HepG2 (cell line): ENCODE results near the gene TCF3. TPM values are rescaled to one million over a fixed set of nuclear protein-coding genes. Genes with fewer than 3 reads are reported as not detected.
A peak's percentile ranks its signal among the peaks of the same experiment; 100 is the strongest.

Experiments
- ATAC-seq: fragments of 200-7000 bp; cut with Tn5 transposase; 3 replicates; pipeline ENCODE4 v1.9.1; 2020; ENCODE audit warnings: mild to moderate bottlenecking, moderate library complexity
- BruUV-seq: library from RNA; stranded (reverse); fragments of 400-500 nt; replicated peaks from 2 replicates; lab custom pipeline; 2021; lab: Mats Ljungman, UMichigan
- CTCF ChIA-PET: fragments of 300-600 bp; formaldehyde crosslinking; extraction: SDS; loops from one replicate; lab custom pipeline; 2021; ENCODE audit warnings: low total read pairs, inconsistent platforms, low intra/inter-chr PET ratio; lab: Yijun Ruan, JAX
- POLR2A ChIA-PET: fragments of 350-600 bp; sonication (Branson Sonifier 250); formaldehyde crosslinking; loops from one replicate; lab custom pipeline; 2020; ENCODE audit warnings: antibody characterized with exemption, inconsistent platforms; lab: Yijun Ruan, JAX
- DNase-seq: peaks from one replicate; pipeline ENCODE4 v3.0.0-alpha.2; 2015; ENCODE audit warnings: low spot score
- FAIRE-seq: peaks from 3 replicates; lab custom pipeline; 2011; peaks lifted over from hg19 to GRCh38; lab: Jason Lieb, UNC
- H2AFZ ChIP-seq: one replicate; pipeline ENCODE4 v1.6.1; 2011; ENCODE audit warnings: low read length, inconsistent platforms
- H3K27ac ChIP-seq: fragments of 300-600 bp; 3 replicates; pipeline ENCODE4 v1.8.0; 2011; ENCODE audit warnings: mixed run types, mild to moderate bottlenecking, mixed read lengths, low read length, inconsistent platforms; ENCODE audit not compliant: insufficient read depth; ENCODE audit errors: extremely low read length
- H3K27me3 ChIP-seq, 2 experiments: fragments of 200-600 bp in 1 of 2; 2 replicates in 1 of 2; 3 replicates in 1 of 2; pipeline versions ENCODE4 v1.6.0 to v1.8.0; 2011; ENCODE audit warnings: low read length in 2 of 2, mild to moderate bottlenecking in 2 of 2, moderate library complexity in 2 of 2, inconsistent platforms in 1 of 2; ENCODE audit not compliant: insufficient read depth in 2 of 2, control insufficient read depth in 1 of 2
- H3K36me3 ChIP-seq, 2 experiments: fragments of 200-600 bp in 1 of 2; replicated peaks in 1 of 2; 2 replicates in 1 of 2; 3 replicates in 1 of 2; pipeline versions ENCODE4 v1.5.1 to v1.8.0; 2011; ENCODE audit warnings: low read length in 2 of 2, inconsistent platforms in 1 of 2; ENCODE audit not compliant: insufficient read depth in 2 of 2, control insufficient read depth in 1 of 2
- H3K4me1 ChIP-seq: 2 replicates; pipeline ENCODE4 v1.5.1; 2012; ENCODE audit warnings: low read length, inconsistent platforms; ENCODE audit not compliant: insufficient read depth
- H3K4me2 ChIP-seq: 2 replicates; pipeline ENCODE4 v1.6.0; 2011; ENCODE audit warnings: low read depth, low read length, inconsistent platforms
- H3K4me3 ChIP-seq, 3 experiments: fragments of 200-600 bp in 1 of 3; sonication (generic), shearing (Covaris generic) in 1 of 3; replicated peaks in 1 of 3; 2 replicates each; pipeline ENCODE4 v1.5.1; 2011 to 2016; ENCODE audit warnings: low read length in 3 of 3, inconsistent platforms in 2 of 3, low read depth in 2 of 3, mild to moderate bottlenecking in 2 of 3, control low read depth in 1 of 3, mixed read lengths in 1 of 3; ENCODE audit not compliant: insufficient read depth in 1 of 3
- H3K79me2 ChIP-seq: one replicate; pipeline ENCODE4 v1.6.1; 2011; ENCODE audit warnings: low read length, inconsistent platforms; ENCODE audit not compliant: insufficient read depth
- H3K9ac ChIP-seq: 2 replicates; pipeline ENCODE4 v1.6.0; 2011; ENCODE audit warnings: mild to moderate bottlenecking, low read depth, low read length, inconsistent platforms; ENCODE audit not compliant: insufficient read depth
- H3K9me3 ChIP-seq: 2 replicates; pipeline ENCODE4 v1.5.1; 2012; ENCODE audit warnings: mild to moderate bottlenecking, low read length
- H4K20me1 ChIP-seq: 2 replicates; pipeline ENCODE4 v1.6.0; 2011; ENCODE audit warnings: inconsistent platforms, mild to moderate bottlenecking, low read length, moderate library complexity; ENCODE audit not compliant: insufficient read depth
- EZH2 ChIP-seq: conservative IDR thresholded peaks from 2 replicates; pipeline ENCODE4 v1.6.1; 2012; ENCODE audit warnings: mild to moderate bottlenecking, low read depth, low read length, moderate library complexity
- FOSL2 ChIP-seq: sonication (generic); formaldehyde crosslinking; IDR thresholded peaks from 2 replicates; pipeline ENCODE4 v1.4.0; 2020; ENCODE audit warnings: missing genetic modification reagents
- HNRNPUL1 ChIP-seq: fragments of 200-400 bp; formaldehyde crosslinking; IDR thresholded peaks from 2 replicates; pipeline ENCODE4 v1.6.1; 2017; ENCODE audit warnings: low read depth, mild to moderate bottlenecking, low read length, moderate library complexity
- IRF9 ChIP-seq: sonication (generic); formaldehyde crosslinking; IDR thresholded peaks from 2 replicates; pipeline ENCODE4 v1.8.0; 2022; ENCODE audit warnings: missing genetic modification reagents, mild to moderate bottlenecking, borderline replicate concordance
- MTF2 ChIP-seq: sonication (generic); formaldehyde crosslinking; IDR thresholded peaks from 2 replicates; pipeline ENCODE4 v1.5.0; 2020; ENCODE audit warnings: missing genetic modification reagents, borderline replicate concordance
- TMF1 ChIP-seq: sonication (generic); formaldehyde crosslinking; IDR thresholded peaks from 2 replicates; pipeline ENCODE4 v1.8.1; 2022; ENCODE audit warnings: low read depth, missing genetic modification reagents
- ZHX1 ChIP-seq: sonication (generic); formaldehyde crosslinking; IDR thresholded peaks from 2 replicates; pipeline ENCODE4 v1.8.1; 2022; ENCODE audit warnings: low read depth, mild to moderate bottlenecking, missing genetic modification reagents
- ZNF20 ChIP-seq: sonication (generic); formaldehyde crosslinking; IDR thresholded peaks from 2 replicates; pipeline ENCODE4 v1.4.0; 2020; ENCODE audit warnings: mild to moderate bottlenecking, moderate library complexity, missing genetic modification reagents
- ZNF207 ChIP-seq: fragments of 450-650 bp; IDR thresholded peaks from 2 replicates; pipeline ENCODE4 v1.6.1; 2016; ENCODE audit warnings: antibody characterized with exemption, borderline replicate concordance
- ZNF275 ChIP-seq: sonication (generic); formaldehyde crosslinking; IDR thresholded peaks from 2 replicates; pipeline ENCODE4 v1.8.0; 2022; ENCODE audit warnings: missing genetic modification reagents, mild to moderate bottlenecking, inconsistent platforms, borderline replicate concordance
- ZNF382 ChIP-seq: sonication (generic); formaldehyde crosslinking; IDR thresholded peaks from 2 replicates; pipeline ENCODE4 v1.5.0; 2020; ENCODE audit warnings: missing genetic modification reagents, mild to moderate bottlenecking, borderline replicate concordance
- ZNF597 ChIP-seq: sonication (generic); formaldehyde crosslinking; IDR thresholded peaks from 2 replicates; pipeline ENCODE4 v1.5.0; 2020; ENCODE audit warnings: missing genetic modification reagents
- ZNF616 ChIP-seq: sonication (generic); formaldehyde crosslinking; IDR thresholded peaks from 2 replicates; pipeline ENCODE4 v1.5.0; 2020; ENCODE audit warnings: low read depth, mild to moderate bottlenecking, missing genetic modification reagents
- ZNF841 ChIP-seq: sonication (generic); formaldehyde crosslinking; IDR thresholded peaks from 2 replicates; pipeline ENCODE4 v1.8.1; 2023; ENCODE audit warnings: missing genetic modification reagents, borderline replicate concordance
- WGBS: methylation state at CpG from one replicate; pipeline ENCODE4 v1.1.6; 2017; ENCODE audit warnings: low lambda C conversion rate; 5-methylcytosine and 5-hydroxymethylcytosine counted together
- in situ Hi-C: cut with HindIII; loops from 2 replicates; pipeline ENCODE4 v1.10.0; 2017; ENCODE audit warnings: low pct_unique_long_range_greater_than_20kb; ENCODE audit not compliant: extremely low pct_ligation_motif_present
- intact Hi-C: fragments of 100-400 bp; cut with micrococcal nuclease; formaldehyde crosslinking; loops from one replicate; pipeline ENCODE4 v1.10.0; 2022; ENCODE audit not compliant: unreplicated experiment
- polyA plus RNA-seq, 8 experiments: library from polyadenylated mRNA; depleted of rRNA in 3 of 8; stranded (reverse) in 7 of 8; unstranded in 1 of 8; fragments of >200 nt; fragmentation: Illumina TruSeq in 4 of 8; extraction: Trizol in 4 of 8; gene quantifications; 2 replicates each; pipeline versions ENCODE4 v1.2.1 to v1.2.3, GENCODE V29; 2011 to 2016; ENCODE audit warnings: low read depth in 4 of 8, missing spikeins in 1 of 8, mixed read lengths in 1 of 8; ENCODE audit not compliant: insufficient read depth in 1 of 8
- total RNA-seq, 5 experiments: library from RNA; depleted of rRNA; stranded (reverse); fragments of >200 nt; fragmentation: Illumina TruSeq; extraction: Trizol; gene quantifications; 2 replicates each; pipeline ENCODE4 v1.2.3, GENCODE V29; 2016; ENCODE audit warnings: low read depth in 1 of 5

The TCF3 gene
- total and polyA plus RNA-seq, 2 of the 13 experiments (the other 11 are each of a cell fraction or from before 2014, with no cell fraction given), result 51.4 to 53.2 TPM

GRCh38 chr19:1606138-1606651 lies 46.2 kb downstream of the TCF3 start (continued):
- no peak for TF ChIP-seq HNRNPUL1
- no peak for TF ChIP-seq ZNF275
- 0 out of 2 replicates have a peak, but pooled peaks have one; percentile 14 for TF ChIP-seq FOSL2 (CRISPR knock-in tag)

- H3K27me3 ChIP-seq, result no peaks in the 10 kb centered on the region; a peak in 2 of 5 replicates
- ChIA-PET CTCF (interaction anchor here (1.6 kb wide), 1 partner anchor 162 kb away, joined by 4 read pairs; no protein-coding TSS in a partner anchor), POLR2A (interaction anchor here (0.6 to 2.2 kb wide), 10 partner anchors 11 to 221 kb away, joined by 3 to 24 read pairs (median 4); partner anchors contain the start of gene MBD3)
- peak within 1 kb of the TSS; percentile 76 to 100 (median 97) for H3K4me3 ChIP-seq
- H3K9ac ChIP-seq, result peak within 1 kb of the TSS; percentile 92
- H2AFZ ChIP-seq, result peak within 1 kb of the TSS; percentile 96
- H3K79me2 ChIP-seq, result peaks cover 39% of the 10 kb centered on the region
- peaks cover 3% of the 10 kb centered on the region; the same call in 1 of the 2 replicates for H4K20me1 ChIP-seq
- in situ Hi-C loops, result no loop called here
- intact Hi-C loops, result loop anchor here (5.0 kb wide), 1 partner anchor 47 kb away; the partner anchor contains the start of gene TCF3
- 2% methylated on average over 24 of the region's 79 CpGs for WGBS
- no peaks in the 10 kb centered on the region for H3K9me3 ChIP-seq
- DNase-seq (peak; percentile 94), ATAC-seq (peak; percentile 85), FAIRE-seq (peak; percentile 91)
- peaks cover 33% of the 10 kb centered on the region for H3K4me1 ChIP-seq
- BruUV-seq, result TSS peak; percentile 99
- H3K4me2 ChIP-seq, result peak within 1 kb of the TSS; percentile 94
- peaks cover 1 to 2% of the 10 kb centered on the region in 2 experiments; a peak in 2 of 5 replicates for H3K36me3 ChIP-seq
- peak within 1 kb of the TSS; percentile 99 for H3K27ac ChIP-seq
- TF ChIP-seq IRF9 (0 out of 2 replicates have a peak, but pooled peaks have one; percentile 49), ZNF207 (no peak), ZNF382 (CRISPR knock-in tag) (no peak), ZNF841 (no peak), ZHX1 (CRISPR knock-in tag) (no peak; the same call in 1 of the 2 replicates), EZH2 (no peak), TMF1 (CRISPR knock-in tag) (no peak), ZNF616 (CRISPR knock-in tag) (no peak), ZNF597 (CRISPR knock-in tag) (no peak), ZNF20 (CRISPR knock-in tag) (no peak), MTF2 (CRISPR knock-in tag) (no peak)
Measured at GRCh38 chr19:1605236-1606137, 46.9 kb downstream of the TCF3 start, which contains the start of gene UQCR11. TSS of gene UQCR11 (minus strand) at chr19:1605462. CDS start at chr19:1605409, 53 bp downstream.
